NB4 (cell line): ENCODE results near the gene PDXP.
A peak's percentile ranks its signal among the peaks of the same experiment; 100 is the strongest.

Source experiments
- DNase-seq: peaks from one replicate; pipeline ENCODE4 v3.0.0; 2010; ENCODE audit warnings: low read depth
- H3K4me3 ChIP-seq: one replicate; pipeline ENCODE4 v1.5.1; 2011; ENCODE audit warnings: mild to moderate bottlenecking, low read depth, low read length, moderate library complexity
- CTCF ChIP-seq: IDR thresholded peaks from one replicate; pipeline ENCODE4 v1.5.1; 2012; ENCODE audit warnings: low read depth, low read length
- MAX ChIP-seq: IDR thresholded peaks from 2 replicates; pipeline ENCODE4 v1.6.1; 2011; ENCODE audit warnings: low read depth, low read length
- MYC ChIP-seq: IDR thresholded peaks from 2 replicates; pipeline ENCODE4 v1.6.1; 2011; ENCODE audit warnings: low read depth, low read length
- POLR2A ChIP-seq: IDR thresholded peaks from 2 replicates; pipeline ENCODE4 v1.6.1; 2011; ENCODE audit warnings: mild to moderate bottlenecking; ENCODE audit not compliant: insufficient read length; ENCODE audit errors: extremely low read depth

Gene PDXP

GRCh38 chr22:37677493-37677974, 19.0 kb downstream of the PDXP start:
- peak overlapping the region; percentile 76 for H3K4me3 ChIP-seq
- DNase-seq: no peak
- TF ChIP-seq POLR2A (no peak), CTCF (no peak), MYC (no peak), MAX (no peak)

- DNase-seq: no peak
- TF ChIP-seq CTCF: no peak
- no peak for TF ChIP-seq MYC
- TF ChIP-seq MAX: no peak
- no peak for TF ChIP-seq POLR2A
- no peak overlapping the region for H3K4me3 ChIP-seq
Measured at GRCh38 chr22:37678372-37678771, 19.8 kb downstream of the PDXP start.

GRCh38 chr22:37679670-37680069, 21.1 kb downstream of the PDXP start:
- DNase-seq: no peak
- no peak overlapping the region for H3K4me3 ChIP-seq
- TF ChIP-seq POLR2A (no peak), MYC (no peak), MAX (no peak), CTCF (no peak)

- TF ChIP-seq CTCF (no peak), MAX (no peak), MYC (no peak), POLR2A (no peak)
- no peak for DNase-seq
- H3K4me3 ChIP-seq: no peak overlapping the region
Measured at GRCh38 chr22:37680191-37680851, 21.8 kb downstream of the PDXP start.

- DNase-seq: peak; percentile 41
- no peak overlapping the region for H3K4me3 ChIP-seq
- TF ChIP-seq CTCF (no peak), POLR2A (no peak), MAX (no peak), MYC (no peak)
Measured at GRCh38 chr22:37681001-37681424, 22.5 kb downstream of the PDXP start.
